DOHH2 (cell line): ENCODE data around the gene HOXB6.

ENCODE experiments used
- EZH2phosphoT487 ChIP-seq: fragments of 200-600 bp; sonication (generic); IDR thresholded peaks from 2 replicates; pipeline ENCODE4 v1.6.1; 2017; ENCODE audit warnings: borderline replicate concordance, mild to moderate bottlenecking, antibody characterized with exemption, low read length, moderate library complexity, mixed read lengths
- TF ChIP-seq, protein P1 (sequence below): fragments of 200-600 bp; sonication (generic); IDR thresholded peaks from one replicate; pipeline ENCODE4 v1.5.1; 2014; ENCODE audit warnings: antibody characterized with exemption, mild to moderate bottlenecking, low read depth, low read length; ENCODE audit not compliant: poor library complexity, severe bottlenecking

GRCh38 chr17:48626245-48627117, 21.7 kb upstream of the HOXB6 start, which contains the start of gene HOXB9:
- TF ChIP-seq, protein P1, sequence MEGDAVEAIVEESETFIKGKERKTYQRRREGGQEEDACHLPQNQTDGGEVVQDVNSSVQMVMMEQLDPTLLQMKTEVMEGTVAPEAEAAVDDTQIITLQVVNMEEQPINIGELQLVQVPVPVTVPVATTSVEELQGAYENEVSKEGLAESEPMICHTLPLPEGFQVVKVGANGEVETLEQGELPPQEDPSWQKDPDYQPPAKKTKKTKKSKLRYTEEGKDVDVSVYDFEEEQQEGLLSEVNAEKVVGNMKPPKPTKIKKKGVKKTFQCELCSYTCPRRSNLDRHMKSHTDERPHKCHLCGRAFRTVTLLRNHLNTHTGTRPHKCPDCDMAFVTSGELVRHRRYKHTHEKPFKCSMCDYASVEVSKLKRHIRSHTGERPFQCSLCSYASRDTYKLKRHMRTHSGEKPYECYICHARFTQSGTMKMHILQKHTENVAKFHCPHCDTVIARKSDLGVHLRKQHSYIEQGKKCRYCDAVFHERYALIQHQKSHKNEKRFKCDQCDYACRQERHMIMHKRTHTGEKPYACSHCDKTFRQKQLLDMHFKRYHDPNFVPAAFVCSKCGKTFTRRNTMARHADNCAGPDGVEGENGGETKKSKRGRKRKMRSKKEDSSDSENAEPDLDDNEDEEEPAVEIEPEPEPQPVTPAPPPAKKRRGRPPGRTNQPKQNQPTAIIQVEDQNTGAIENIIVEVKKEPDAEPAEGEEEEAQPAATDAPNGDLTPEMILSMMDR, result no peak
- peak; percentile 96 for TF ChIP-seq EZH2phosphoT487
